HPDE6-E6E7 (cell line): Measurements from ENCODE around the gene COX7A1.
A peak's percentile ranks its signal among the peaks of the same experiment; 100 is the strongest.

Experiments used
- DNase-seq: peaks from one replicate; pipeline ENCODE4 v3.0.0; 2011; ENCODE audit warnings: missing footprints; ENCODE audit errors: extremely low spot score

The COX7A1 gene

GRCh38 chr19:36112678-36113077 lies 39.6 kb downstream of the COX7A1 start:
- no peak for DNase-seq

- DNase-seq: no peak
Observed at GRCh38 chr19:36111200-36111539, 41.1 kb downstream of the COX7A1 start.

- no peak for DNase-seq
Observed at GRCh38 chr19:36110487-36111199, 41.6 kb downstream of the COX7A1 start, which contains the start of gene OVOL3. Gene OVOL3 (plus strand): TSS chr19:36111143. CDS start chr19:36111203, 60 bp downstream.

GRCh38 chr19:36108684-36109083 lies 43.6 kb downstream of the COX7A1 start:
- DNase-seq: no peak

- DNase-seq: no peak
Observed at GRCh38 chr19:36106991-36107390, 45.3 kb downstream of the COX7A1 start.

- DNase-seq: no peak
Observed at GRCh38 chr19:36106441-36106840, 45.8 kb downstream of the COX7A1 start.

GRCh38 chr19:36103842-36104552 lies 48.2 kb downstream of the COX7A1 start:
- DNase-seq: peak; percentile 47

- DNase-seq: no peak
Observed at GRCh38 chr19:36103040-36103626, 49.1 kb downstream of the COX7A1 start.

GRCh38 chr19:36101550-36102327 lies 50.5 kb downstream of the COX7A1 start:
- DNase-seq: no peak
